Upper lobe of right lung (tissue), 1 donor: ENCODE data around the gene DMD. TPM values are rescaled to one million over a fixed set of nuclear protein-coding genes. Genes with fewer than 3 reads are reported as not detected.

Experiments
- ATAC-seq: fragments of 200-7000 bp; cut with Tn5 transposase; one replicate; pipeline ENCODE4 v1.9.1; 2020; ENCODE audit warnings: mild to moderate bottlenecking, moderate library complexity
- DNase-seq: peaks from one replicate; pipeline ENCODE4 v3.0.0-alpha.2; 2020
- H3K27ac ChIP-seq: fragments of 200-600 bp; one replicate; pipeline ENCODE4 v1.8.0; 2022
- H3K27me3 ChIP-seq: fragments of 200-600 bp; one replicate; pipeline ENCODE4 v1.8.0; 2022; ENCODE audit warnings: mild to moderate bottlenecking
- H3K36me3 ChIP-seq: fragments of 200-600 bp; one replicate; pipeline ENCODE4 v1.8.0; 2022
- H3K4me1 ChIP-seq: fragments of 200-600 bp; one replicate; pipeline ENCODE4 v1.8.0; 2022
- H3K4me3 ChIP-seq: fragments of 200-600 bp; one replicate; pipeline ENCODE4 v1.8.0; 2022; ENCODE audit warnings: mild to moderate bottlenecking
- H3K9me3 ChIP-seq: fragments of 200-600 bp; one replicate; pipeline ENCODE4 v1.8.0; 2022
- CTCF ChIP-seq: fragments of 200-600 bp; IDR thresholded peaks from one replicate; pipeline ENCODE4 v1.8.0; 2022; ENCODE audit warnings: antibody characterized with exemption
- intact Hi-C: fragments of 100-400 bp; cut with DNase I; formaldehyde crosslinking; loops from one replicate; pipeline ENCODE4 v1.11.0; 2022
- total RNA-seq: library from RNA; stranded (reverse); fragmentation: NEBNext Ultra II Directional; extraction: Animal tissue kit (Norgen Biotek cat#: 25700); gene quantifications from one replicate; pipeline ENCODE4 v1.2.1, GENCODE V29; 2021
- donor health status: DM: no; HTN: yes; CAD: no; lungs with severe emphysema.

The DMD gene
- total RNA-seq, 1 donor from 2014 or later, result 24.7 TPM

- Histone ChIP-seq H3K9me3 (no peaks in the 10 kb centered on the region), H3K27me3 (no peaks in the 10 kb centered on the region), H3K4me1 (no peaks in the 10 kb centered on the region), H3K27ac (no peak overlapping the region), H3K36me3 (no peaks in the 10 kb centered on the region), H3K4me3 (no peak overlapping the region)
- ATAC-seq (no peak), DNase-seq (no peak)
- no peak for TF ChIP-seq CTCF
- intact Hi-C loops, result no loop called here
Measured at GRCh38 chrX:31227250-31227649, 1984.1 kb downstream of the DMD start.

- intact Hi-C loops, result no loop called here
- DNase-seq, result no peak
- no peak for TF ChIP-seq CTCF
Measured at GRCh38 chrX:31225819-31226218, 1985.5 kb downstream of the DMD start.

GRCh38 chrX:31224381-31225012 is 1986.9 kb downstream of the DMD start:
- TF ChIP-seq CTCF, result no peak
- Histone ChIP-seq H3K9me3 (no peaks in the 10 kb centered on the region), H3K27me3 (no peaks in the 10 kb centered on the region), H3K4me1 (peaks cover 4% of the 10 kb centered on the region), H3K36me3 (no peaks in the 10 kb centered on the region), H3K4me3 (no peak overlapping the region), H3K27ac (no peak overlapping the region)
- DNase-seq (no peak), ATAC-seq (no peak)
- intact Hi-C loops, result no loop called here

More at GRCh38 chrX:31225819-31226218, 1985.5 kb downstream of the DMD start:
- no peak for ATAC-seq
- Histone ChIP-seq H3K4me3 (no peak overlapping the region), H3K36me3 (no peaks in the 10 kb centered on the region), H3K27ac (no peak overlapping the region), H3K9me3 (no peaks in the 10 kb centered on the region), H3K4me1 (peaks cover 4% of the 10 kb centered on the region), H3K27me3 (no peaks in the 10 kb centered on the region)

GRCh38 chrX:31223817-31224216 is 1987.5 kb downstream of the DMD start:
- H3K36me3 ChIP-seq, result no peaks in the 10 kb centered on the region
- DNase-seq, result no peak
- H3K27ac ChIP-seq, result no peak overlapping the region
- peaks cover 4% of the 10 kb centered on the region for H3K4me1 ChIP-seq
- no peaks in the 10 kb centered on the region for H3K9me3 ChIP-seq
- H3K4me3 ChIP-seq, result no peak overlapping the region
- ATAC-seq, result no peak
- no peaks in the 10 kb centered on the region for H3K27me3 ChIP-seq
- intact Hi-C loops, result no loop called here
- no peak for TF ChIP-seq CTCF

- peaks cover 4% of the 10 kb centered on the region for H3K4me1 ChIP-seq
- H3K36me3 ChIP-seq, result no peaks in the 10 kb centered on the region
- DNase-seq (no peak), ATAC-seq (no peak)
- no peak overlapping the region for H3K27ac ChIP-seq
- no peak for TF ChIP-seq CTCF
- no peaks in the 10 kb centered on the region for H3K9me3 ChIP-seq
- H3K4me3 ChIP-seq, result no peak overlapping the region
- H3K27me3 ChIP-seq, result no peaks in the 10 kb centered on the region
- intact Hi-C loops, result no loop called here
Measured at GRCh38 chrX:31222946-31223345, 1988.4 kb downstream of the DMD start.

- no peak overlapping the region for H3K27ac ChIP-seq
- intact Hi-C loops, result no loop called here
- ATAC-seq, result no peak
- H3K4me1 ChIP-seq, result peaks cover 4% of the 10 kb centered on the region
- no peaks in the 10 kb centered on the region for H3K36me3 ChIP-seq
- no peak for DNase-seq
- H3K27me3 ChIP-seq, result no peaks in the 10 kb centered on the region
- TF ChIP-seq CTCF, result no peak
- H3K4me3 ChIP-seq, result no peak overlapping the region
- H3K9me3 ChIP-seq, result no peaks in the 10 kb centered on the region
Measured at GRCh38 chrX:31219174-31219573, 1992.2 kb downstream of the DMD start.
